WI38 (cell line): ENCODE results near the gene CDH23.

Experiments
- H3K4me3 ChIP-seq: 2 replicates; pipeline ENCODE4 v1.5.1; 2011; ENCODE audit warnings: low read depth, mild to moderate bottlenecking, control low read depth, low read length
- TF ChIP-seq, protein P1 (sequence below): IDR thresholded peaks from 2 replicates; pipeline ENCODE4 v1.5.1; 2012; ENCODE audit warnings: low read depth, mild to moderate bottlenecking, control low read depth, low read length

The CDH23 gene

DNA sequence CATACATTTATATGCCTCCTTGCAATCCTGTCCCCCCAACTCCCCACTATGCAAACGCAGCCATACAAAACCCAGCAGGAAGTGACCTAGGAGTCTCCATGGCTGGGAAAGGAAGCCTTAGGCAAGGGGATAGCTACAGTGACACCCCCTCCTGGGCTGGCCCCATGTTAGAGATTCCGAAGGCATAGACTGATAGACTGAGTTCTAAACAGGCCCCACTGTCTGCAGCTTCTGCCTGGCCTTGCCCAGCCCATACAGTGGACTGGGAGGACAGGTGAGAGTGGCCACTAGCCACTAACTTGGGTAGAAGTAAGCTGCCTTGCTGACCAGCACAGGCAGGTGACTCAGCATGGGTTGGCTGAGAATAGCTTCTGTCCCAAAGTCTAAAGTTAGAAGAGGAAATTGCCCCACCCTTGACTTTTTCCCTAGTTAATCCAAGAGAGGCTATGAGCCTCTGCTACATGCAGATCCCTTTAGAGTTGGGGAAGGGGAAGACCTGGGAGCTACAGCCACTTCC, 216.6 kb downstream of the CDH23 start:
- H3K4me3 ChIP-seq, result no peak overlapping the region
- TF ChIP-seq, protein P1, sequence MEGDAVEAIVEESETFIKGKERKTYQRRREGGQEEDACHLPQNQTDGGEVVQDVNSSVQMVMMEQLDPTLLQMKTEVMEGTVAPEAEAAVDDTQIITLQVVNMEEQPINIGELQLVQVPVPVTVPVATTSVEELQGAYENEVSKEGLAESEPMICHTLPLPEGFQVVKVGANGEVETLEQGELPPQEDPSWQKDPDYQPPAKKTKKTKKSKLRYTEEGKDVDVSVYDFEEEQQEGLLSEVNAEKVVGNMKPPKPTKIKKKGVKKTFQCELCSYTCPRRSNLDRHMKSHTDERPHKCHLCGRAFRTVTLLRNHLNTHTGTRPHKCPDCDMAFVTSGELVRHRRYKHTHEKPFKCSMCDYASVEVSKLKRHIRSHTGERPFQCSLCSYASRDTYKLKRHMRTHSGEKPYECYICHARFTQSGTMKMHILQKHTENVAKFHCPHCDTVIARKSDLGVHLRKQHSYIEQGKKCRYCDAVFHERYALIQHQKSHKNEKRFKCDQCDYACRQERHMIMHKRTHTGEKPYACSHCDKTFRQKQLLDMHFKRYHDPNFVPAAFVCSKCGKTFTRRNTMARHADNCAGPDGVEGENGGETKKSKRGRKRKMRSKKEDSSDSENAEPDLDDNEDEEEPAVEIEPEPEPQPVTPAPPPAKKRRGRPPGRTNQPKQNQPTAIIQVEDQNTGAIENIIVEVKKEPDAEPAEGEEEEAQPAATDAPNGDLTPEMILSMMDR, result no peak

DNA sequence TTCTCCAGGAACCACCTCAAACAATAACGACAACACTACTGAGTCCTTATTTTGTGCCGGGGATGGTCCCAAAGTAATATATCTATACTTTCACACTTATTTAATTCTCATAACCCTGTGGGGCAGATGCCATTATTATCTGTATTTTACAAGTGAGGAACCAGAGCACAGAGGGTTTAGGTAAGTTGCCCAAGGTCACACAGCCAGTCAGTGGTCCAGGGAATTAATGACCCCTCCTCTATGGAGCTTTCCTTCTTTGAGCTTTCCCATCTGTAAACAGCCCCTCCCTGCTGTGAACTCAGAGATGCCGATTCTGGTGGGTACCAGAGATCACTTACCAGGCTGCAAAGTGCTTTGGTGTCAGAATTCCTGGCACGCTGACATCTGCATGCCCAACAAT, 217.2 kb downstream of the CDH23 start:
- TF ChIP-seq, protein P1, result no peak
- H3K4me3 ChIP-seq, result no peak overlapping the region

DNA sequence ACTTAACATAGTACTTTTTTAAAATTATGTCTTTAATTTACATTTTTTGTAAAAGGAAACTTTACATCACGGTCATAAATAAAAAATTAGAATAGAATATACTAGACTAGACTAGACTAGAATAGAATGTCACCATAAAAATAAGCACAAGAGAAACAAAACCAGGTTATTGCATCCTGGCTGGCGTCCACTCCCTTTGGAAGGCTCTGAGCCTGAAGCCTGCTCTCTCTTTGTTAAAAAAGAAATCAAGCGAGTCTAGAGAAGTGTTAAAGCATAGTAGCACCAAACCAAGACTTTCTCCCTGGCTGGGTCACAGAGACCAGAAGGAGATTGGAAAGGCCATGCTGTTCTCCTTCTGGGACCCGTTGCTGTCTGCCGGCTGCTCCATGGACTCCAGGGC, 218.2 kb downstream of the CDH23 start:
- H3K4me3 ChIP-seq, result no peak overlapping the region
- TF ChIP-seq, protein P1, result no peak

DNA sequence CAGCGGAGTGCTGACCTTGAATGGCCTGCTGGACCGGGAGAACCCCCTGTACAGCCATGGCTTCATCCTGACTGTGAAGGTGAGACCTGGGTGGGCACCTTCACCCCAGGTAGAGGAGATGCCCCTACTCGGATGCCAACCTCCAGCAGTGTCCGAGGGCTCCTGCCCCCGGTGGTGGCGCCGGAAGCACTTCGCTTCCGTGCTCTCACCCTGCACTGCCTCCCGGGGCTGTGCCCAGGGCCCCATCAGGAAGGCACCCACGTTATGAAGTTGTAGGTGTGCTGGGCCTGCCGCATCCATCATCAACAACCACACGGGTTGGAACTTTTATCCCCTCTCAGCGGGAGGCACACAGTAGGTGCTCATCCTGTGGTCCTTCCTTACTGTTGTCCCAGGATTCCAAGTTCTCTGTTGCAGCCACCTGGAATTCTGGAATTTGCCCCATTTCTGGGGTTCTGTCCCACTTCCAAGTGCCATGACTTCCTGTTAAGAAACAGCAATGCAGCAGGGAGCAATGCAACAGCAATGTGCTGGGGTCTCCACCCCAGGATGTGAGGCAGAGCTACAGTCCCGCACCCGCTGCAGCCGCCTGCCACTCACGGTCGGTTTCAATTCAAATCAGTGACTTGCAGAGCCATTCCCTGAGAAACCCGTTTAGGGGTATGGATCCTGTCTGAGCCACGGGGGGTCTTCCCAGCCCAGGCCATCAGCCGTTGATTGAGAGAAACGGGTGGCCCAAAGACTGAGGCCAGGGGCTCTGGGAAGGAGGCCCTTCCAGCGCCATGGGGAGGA, 219.0 kb downstream of the CDH23 start:
- no peak overlapping the region for H3K4me3 ChIP-seq
- TF ChIP-seq, protein P1, result no peak

DNA sequence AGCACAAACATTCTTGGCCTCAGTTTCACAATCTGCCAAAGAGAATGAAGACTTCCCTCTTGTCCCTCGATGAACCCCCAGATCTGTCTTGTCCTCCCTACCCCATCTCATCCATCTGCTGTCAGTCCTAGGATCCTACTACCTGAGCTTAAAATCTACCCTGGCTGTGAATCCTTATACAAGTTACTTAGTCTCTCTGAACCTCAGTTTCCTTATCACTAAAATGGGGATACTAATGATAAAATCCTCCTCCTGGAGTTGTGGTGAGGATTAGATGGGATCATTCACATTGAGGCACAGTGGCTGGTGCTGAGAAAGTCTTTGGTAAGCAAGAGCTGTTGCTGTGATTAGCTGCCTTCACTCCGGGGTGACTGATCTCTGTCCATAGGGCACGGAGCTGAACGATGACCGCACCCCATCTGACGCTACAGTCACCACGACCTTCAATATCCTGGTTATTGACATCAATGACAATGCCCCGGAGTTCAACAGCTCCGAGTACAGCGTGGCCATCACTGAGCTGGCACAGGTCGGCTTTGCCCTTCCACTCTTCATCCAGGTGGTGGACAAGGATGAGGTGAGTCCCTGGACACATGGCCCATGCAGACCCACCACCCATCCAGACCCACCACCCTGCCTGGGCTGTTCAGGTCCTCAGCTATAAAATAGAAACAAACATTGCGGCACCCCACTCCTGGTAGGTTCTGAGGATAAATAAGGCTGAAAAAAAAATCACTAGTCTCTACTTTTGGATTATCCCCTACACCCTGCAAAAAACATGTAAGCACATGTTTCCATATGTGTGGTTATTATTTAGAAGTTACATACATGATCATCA, 220.3 kb downstream of the CDH23 start:
- TF ChIP-seq, protein P1, result no peak
- H3K4me3 ChIP-seq, result no peak overlapping the region

DNA sequence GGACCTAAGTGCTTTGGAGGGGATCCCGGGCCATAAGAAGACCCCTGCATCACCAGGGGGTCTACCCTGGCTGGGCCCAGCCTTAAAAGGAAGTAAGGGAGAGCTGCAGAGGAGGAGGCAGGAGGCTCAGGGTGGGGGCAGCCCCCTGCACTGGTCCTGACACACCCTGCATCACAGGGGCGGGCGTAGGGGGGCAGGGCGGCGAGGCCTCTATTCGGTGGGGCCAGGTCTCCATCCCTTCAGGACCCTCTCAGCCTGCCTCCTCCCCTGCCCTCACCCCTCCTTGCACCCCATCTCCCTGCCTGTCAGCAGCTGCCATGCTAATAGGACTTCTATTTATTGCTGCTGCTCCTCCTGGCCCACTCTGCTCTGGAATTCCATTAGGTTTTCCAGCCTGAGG, 221.5 kb downstream of the CDH23 start:
- TF ChIP-seq, protein P1, result no peak
- H3K4me3 ChIP-seq, result no peak overlapping the region

DNA sequence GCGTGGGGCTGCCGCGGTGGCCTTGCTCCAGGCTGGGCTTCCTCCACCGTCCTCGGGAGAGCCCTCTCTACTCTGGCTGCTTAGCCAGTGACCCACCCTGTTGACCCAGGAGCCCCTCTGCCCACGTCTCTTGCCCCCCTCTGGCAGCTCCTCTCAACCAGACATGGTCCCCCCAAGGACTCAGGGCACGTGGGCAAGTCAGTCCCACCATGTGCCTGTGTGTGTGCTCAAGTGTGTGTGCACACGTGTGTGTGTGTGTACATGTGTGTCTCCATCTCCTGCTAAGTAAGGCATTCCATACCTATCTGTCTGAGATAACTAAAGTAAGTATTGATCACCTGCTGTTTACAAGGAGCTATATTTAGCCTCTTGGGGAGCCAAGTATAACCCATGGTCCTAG, 221.9 kb downstream of the CDH23 start:
- no peak overlapping the region for H3K4me3 ChIP-seq
- TF ChIP-seq, protein P1, result no peak
